ENCODE data around the gene PC.

- TF ChIP-seq CTCF (IDR thresholded peaks at IDR 0.05): no peak
- TF ChIP-seq POLR2AphosphoS5 (IDR thresholded peaks at IDR 0.05): peak; percentile 75 to 93 (median 92)
Observed at GRCh38 chr11:66958232-66958955, at the start of gene PC.

All from sigmoid colon (tissue), 4 donors.